ENCODE results near the gene LRP1-AS. TPM values are rescaled to one million over a fixed set of nuclear protein-coding genes. Genes with fewer than 3 reads are reported as not detected.

Gene LRP1-AS
- total RNA-seq, 1 donor from 2014 or later = not detected

DNA sequence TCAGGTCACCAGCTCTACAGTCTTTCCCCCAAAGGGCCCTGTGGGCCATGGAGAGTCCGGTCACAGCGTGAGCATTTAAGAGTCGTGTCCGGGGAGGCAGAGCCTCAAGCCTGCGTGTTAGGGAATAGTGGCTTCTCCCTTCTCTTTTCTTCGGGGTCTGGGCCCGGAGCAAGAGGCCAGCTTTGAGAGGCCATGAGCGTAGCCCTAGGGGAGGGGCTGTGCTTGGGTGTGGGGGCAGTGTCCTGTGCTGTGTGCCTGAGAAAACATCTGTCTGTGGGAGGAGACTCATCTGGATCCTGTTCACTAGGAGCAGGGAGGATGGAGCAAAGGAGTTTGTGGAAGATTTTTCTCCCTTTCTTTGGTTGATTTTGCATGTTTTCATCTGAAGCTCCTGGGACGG lies 5.3 kb downstream of the LRP1-AS start:
- ATAC-seq = no peak
- DNase-seq (ENCODE audit: low spot score) = no peak

DNA sequence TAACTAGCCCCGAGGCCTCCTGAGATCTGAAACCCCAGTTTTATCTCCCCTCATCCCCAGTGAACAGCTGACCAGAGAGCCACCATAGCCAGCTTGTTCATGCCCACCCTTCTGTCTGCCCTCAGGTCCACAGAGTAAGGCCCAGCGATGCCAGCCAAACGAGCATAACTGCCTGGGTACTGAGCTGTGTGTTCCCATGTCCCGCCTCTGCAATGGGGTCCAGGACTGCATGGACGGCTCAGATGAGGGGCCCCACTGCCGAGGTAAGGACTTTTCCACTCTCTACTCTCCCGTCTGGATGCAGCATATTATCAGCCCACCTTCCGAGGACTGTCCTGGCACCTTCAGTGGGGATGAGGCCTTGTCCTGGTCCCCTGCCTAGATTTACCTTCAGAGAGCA lies 6.2 kb downstream of the LRP1-AS start:
- DNase-seq (ENCODE audit: low spot score) (no peak), ATAC-seq (no peak)

DNA sequence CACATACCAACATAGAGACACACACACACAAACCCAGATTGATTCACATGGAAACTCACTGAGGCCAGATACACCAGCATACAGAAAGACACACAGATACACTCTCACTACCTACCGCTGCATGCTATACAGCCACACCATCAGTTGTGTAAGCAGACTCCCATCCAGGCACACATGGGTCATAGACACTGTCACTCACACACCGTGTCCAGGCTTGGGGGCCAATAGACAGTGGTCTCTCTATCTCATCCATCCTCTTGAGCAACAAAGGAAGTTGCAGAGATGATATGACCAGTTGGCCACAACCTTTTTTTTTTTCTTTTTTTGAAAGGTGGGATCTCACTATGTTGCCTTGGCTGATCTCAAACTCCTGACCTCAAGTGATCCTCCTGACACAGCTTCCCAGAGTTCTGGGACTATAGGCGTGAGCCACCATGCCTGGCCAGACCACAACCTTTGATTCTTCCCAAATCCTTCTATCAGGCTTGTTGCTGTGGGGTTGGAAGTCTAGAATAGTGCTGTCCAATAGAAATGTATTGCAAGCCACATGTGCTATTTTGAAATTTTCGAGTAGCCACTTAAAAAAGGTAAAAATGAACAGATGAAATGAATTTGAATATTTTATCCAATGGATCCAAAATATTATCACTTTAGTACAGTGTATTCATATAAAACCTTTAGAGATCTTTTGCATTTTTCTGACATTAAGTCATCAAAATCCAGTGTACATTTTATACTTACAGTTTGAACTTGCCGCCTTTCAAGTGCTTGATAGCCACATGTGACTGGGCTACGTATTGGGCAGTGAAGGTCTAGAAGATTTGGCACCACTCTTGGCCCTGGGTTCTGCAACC lies 7.4 kb downstream of the LRP1-AS start:
- ATAC-seq (no peak), DNase-seq (ENCODE audit: low spot score) (no peak)

DNA sequence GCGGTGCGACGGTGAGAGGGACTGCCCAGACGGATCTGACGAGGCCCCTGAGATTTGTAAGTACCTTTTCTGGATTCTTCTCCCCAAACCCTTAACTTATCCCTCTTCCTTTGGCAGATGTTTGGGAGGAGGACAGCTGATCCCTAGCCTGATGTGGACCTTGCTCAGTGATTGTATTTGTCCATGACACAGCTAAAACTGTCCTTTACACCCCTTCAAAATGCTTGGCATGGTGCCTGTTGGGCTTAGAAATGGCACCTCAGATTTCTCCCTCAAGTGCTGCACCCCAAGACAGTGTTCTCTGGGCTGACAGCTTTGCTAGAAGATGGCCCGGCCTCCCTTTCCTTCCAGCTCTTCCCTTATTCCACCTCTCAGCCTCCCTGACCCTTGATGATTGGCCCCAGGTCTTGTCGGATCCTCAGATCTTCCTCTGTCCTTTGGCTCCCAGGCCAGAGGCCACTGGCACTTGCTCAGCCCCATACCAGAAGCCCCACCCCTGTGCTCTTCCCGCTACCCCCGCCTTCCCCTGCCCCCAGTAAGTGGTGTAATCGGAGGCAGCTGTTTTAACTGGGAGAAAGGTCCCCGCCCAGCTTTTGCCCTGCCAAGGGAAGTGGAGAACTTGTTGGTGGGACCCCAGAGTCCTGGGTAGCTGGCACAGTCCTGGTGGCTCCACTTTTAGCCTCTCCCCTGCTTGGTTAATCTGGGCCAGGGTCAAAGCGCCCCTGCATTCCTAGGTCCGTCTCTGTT lies 8.7 kb downstream of the LRP1-AS start:
- DNase-seq (ENCODE audit: low spot score) = peak; percentile 96
- ATAC-seq = peak; percentile 78

DNA sequence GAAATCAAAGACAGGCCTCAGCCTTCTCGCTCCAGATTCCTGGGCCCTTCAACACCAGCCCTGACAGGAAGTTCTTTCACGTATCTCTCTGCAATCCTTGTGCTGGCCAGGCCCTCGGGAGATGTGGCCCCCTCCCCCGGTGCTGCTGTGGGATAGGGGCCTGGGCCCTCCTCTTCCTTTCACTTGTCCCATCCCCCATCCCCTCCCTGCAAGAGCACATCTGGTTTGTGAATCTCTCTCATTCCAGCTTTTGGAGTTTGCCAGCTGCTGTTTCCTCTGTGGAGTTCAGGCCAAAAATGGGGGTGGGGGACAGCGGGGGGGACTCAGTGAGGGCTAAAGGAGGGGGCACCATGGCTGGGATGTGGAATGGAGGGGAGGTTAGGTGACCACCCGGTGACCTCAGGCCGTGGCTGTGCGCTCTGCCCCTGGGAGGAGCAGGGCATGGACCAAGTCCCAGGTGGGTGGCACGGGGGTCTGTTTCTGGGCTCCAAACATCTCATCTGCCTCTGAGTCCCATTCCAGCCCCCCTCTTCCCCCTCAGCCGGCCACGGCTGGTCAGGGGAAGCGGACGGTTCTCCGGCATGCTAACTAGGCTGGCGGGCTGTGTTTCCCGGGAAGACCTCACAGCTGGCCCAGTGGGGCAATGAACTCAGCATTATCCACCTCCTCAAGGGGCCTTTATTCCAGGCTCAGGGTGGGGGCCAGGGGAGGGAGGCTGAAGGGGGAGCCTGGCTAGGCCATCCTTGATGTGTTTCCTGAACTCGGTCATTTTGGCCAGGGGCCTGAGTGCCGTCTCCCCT lies 11.7 kb downstream of the LRP1-AS start:
- ATAC-seq = no peak
- DNase-seq (ENCODE audit: low spot score) = peak; percentile 49

DNA sequence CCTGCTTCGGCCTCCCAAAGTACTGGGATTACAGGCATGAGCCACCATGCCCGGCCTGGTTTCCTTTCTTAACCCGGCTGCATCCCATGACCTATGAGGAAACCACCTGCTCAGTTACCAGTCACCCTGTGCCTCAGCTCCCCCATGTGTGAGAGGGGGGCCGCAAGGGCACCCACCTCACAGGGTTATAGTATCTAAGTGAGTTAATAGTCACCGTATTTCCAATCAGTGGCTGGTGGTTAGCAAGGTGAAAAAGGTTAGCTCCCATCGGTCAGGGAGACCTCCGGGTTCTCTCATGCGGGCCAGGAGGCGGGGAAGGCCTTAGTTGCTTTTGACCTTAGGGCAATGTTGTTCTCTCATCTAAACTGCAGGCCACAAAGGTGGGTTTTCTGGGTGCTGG lies 12.5 kb downstream of the LRP1-AS start:
- DNase-seq (ENCODE audit: low spot score) = no peak

DNA sequence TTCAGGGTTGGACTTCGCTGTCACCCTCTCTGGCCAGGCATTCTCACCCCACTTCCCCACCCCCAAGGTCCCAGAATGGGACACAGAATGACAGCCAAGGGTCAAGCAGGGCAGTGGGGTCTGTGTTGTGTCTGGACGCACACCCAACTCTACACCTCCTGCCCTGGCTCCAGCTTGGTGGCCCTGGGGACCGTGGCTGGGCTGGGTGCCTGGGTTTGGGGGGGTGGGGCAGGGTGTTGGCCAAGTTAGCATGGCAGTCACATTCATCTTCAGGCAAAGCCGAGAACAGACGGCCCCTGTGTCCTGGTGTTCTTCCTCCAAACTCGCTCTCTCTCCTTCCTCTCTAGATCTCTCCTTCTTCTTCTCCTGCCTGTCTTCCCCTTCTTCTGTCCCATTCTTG lies 13.5 kb downstream of the LRP1-AS start:
- ATAC-seq = peak; percentile 11

More for the DNA sequence above, 12.5 kb downstream of the LRP1-AS start:
- ATAC-seq = no peak

DNA sequence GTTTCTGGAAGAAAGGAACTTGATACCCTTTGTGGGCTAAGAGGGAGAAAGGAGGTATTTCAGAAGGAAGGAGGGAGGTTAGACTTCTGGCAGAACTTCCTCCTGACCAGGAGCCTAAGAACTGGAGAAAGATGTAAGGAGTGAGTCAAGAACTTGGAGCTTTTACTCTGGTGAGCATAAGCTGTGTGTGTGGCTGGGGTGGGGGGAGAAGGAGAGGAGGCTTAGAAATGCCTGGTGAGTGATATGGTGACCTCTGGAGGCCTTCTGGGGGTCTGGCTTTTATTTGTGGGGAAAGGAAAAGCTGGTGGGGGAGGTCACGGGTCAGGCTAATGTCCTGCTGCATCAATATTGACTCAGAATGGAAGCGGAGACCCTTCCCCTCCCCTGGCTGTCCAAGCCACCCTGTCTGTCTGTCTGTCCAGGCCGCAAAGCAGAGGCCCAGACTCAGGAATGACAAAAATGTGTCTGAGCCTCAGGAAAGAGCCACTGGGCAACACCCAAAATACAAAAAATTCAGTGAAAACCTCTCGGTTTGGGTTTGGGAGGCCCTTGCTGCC lies 14.3 kb downstream of the LRP1-AS start:
- ATAC-seq = no peak

More for the DNA sequence above, 13.5 kb downstream of the LRP1-AS start:
- no peak for DNase-seq (ENCODE audit: low spot score)

DNA sequence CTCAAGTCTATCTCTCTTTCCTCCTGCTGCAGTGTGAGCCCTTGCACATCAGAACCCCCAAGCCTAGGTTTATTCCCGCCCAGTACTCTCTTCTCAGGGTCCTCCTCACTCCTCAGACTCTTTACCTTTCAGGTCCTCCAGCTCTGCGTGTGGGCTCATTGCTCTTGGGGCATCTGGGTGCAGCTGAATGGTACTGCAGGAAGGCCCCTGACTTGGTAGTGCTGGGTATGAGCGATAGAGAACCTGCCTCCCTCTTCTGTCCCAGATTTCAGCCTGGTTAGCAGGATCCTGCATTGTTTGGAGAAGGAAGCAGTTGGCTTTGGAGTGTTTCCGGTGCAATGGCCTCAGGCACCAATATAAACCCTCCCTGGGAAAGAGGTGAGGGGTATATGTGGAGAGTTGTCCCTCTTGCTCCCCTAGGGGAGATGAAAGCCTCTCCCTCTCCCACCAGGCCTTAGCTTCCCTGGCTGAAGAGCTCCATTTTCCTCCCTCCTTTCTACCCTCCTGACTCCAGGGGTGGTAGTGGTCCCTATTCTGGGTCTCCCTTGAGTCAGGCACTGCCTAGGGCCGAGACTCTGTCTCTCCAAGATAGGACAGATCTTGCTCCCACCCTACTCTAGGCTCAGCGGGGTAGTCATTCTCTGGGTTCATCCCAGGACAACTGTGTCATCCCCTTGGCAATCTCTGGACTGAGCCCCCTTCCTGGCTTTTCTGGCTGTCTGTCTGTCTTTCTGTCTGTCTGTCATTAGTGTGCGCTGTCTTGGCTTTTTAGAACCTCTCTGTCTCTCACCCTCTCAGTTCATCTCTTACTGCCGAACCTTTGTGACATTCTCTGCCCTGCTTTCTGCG lies 15.3 kb downstream of the LRP1-AS start:
- DNase-seq (ENCODE audit: low spot score) (no peak), ATAC-seq (no peak)

More for the DNA sequence above, 14.3 kb downstream of the LRP1-AS start:
- no peak for DNase-seq (ENCODE audit: low spot score)

DNA sequence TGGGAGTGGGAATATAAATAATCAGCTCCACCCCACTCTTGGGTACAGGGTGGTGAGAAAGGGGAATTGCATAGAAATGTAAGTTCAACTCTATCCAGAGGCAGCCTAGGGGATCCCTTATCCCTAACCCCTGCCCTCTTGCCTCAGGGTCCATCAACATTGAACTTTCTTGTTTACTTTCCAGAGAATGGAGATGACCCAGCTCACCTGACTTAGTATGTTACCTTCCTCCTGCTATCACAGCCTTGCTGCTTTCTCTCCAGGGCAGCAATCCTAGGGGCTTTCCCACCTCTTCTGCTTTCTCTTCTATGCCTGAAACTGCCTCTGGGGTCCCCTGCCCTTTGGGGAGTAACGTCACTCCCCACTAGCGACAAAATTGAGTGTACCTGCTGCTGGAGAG lies 16.5 kb downstream of the LRP1-AS start:
- ATAC-seq (peak; percentile 40), DNase-seq (ENCODE audit: low spot score) (peak; percentile 78)

DNA sequence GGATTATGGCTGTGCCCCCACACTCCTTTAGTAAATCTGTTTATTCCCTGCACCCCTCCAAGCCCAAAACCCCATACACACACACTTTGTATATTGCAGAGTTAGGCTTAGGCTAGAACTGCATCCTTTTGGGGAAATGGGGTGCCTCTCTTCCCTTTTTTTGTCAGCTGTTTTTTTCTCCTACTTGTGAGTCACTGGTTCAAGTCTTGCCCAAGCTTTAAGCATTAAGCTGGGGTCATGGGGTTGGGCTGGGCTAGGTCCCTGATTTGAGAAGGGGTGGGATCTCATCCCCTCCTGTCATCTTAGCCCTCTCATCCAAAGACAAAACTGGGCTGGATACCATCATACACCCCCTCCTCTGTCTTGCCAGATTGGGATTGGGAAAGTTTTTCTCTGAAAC lies 17.5 kb downstream of the LRP1-AS start:
- no peak for ATAC-seq
- DNase-seq (ENCODE audit: low spot score) = no peak

DNA sequence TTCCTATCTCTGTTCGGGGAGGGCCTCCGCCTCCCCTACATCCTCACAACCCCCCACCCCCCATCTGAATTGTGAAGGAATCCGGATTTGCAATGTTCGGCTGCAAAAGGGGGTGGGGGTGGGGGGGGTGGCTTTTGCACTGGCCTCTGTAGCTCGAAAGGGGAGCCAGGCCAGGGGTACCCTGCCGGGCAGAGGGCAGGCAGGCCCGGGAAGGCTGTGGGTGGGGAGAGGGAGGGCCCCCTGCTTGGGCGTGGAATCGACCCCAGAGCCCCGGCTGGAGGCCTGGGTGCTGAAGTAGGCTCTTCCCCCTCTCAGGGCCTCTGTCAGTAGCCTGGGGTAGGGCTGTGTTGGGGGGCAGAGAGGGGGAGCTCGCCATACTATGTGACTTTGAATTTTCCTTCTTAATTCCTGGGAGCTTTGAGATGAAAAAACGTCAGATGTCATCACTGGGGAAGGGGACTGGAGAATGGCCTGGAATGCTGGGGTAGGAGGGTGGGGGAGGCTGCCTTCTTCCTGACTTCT lies 18.0 kb downstream of the LRP1-AS start:
- ATAC-seq (no peak), DNase-seq (ENCODE audit: low spot score) (no peak)

DNA sequence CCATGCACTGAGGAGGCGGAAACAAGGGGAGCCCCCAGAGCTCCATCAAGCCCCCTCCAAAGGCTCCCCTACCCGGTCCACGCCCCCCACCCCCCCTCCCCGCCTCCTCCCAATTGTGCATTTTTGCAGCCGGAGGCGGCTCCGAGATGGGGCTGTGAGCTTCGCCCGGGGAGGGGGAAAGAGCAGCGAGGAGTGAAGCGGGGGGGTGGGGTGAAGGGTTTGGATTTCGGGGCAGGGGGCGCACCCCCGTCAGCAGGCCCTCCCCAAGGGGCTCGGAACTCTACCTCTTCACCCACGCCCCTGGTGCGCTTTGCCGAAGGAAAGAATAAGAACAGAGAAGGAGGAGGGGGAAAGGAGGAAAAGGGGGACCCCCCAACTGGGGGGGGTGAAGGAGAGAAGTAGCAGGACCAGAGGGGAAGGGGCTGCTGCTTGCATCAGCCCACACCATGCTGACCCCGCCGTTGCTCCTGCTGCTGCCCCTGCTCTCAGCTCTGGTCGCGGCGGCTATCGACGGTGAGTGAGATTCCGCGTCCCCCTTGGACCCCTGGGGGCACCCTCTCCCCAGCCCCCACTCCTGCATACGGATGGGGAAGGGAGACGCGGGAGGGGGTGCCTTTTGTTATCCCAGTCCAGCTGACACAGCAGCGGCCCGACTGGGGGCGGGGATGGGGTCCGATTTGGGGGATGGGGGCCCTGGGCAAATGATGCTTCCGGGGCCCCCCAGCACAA lies 18.7 kb downstream of the LRP1-AS start:
- ATAC-seq (no peak), DNase-seq (ENCODE audit: low spot score) (no peak)

DNA sequence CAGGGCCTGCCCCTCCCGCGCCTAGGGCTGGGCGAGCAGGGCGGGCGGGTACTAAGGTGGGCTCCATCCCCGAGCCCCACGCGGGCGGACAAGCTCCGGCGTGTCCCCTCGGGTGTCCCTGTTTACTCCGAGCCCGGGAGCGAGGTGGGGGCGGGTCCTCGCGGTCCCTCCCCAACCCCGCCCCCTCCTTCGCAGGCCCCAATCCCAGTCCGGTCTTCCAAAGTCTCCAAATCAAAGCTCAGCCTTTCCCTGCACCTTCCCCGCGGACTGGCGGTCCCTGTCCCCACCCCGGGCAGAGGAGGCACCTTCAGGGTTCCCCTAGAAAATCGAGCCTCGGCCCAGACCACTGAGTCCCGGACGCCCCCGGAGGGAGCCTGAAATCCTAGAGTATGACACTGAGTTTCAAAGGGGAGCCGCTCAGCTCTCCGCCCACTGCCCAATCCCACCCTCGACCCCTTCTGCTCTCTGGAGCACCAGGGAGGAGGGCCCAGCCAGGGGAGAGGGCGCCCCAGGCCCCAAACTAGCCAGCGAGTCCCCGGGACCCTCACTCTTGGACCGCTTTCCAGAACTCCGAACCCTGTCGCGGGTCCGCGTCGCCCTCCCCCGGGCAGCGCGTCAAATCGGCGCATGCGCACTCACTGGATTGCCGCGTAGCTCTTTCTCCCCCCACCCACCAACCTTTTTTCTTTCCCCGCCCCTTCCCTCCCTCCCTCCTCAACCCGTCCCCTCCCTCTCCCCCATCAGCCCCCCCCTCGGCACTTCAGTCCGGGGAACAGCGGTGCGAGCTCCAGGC lies 19.5 kb downstream of the LRP1-AS start, which contains the start of gene LRP1:
Gene LRP1, plus strand, starts transcription at position 758 of the 793 bp plus-strand sequence. CDS start 482 bp downstream, outside the sequence.
- peak; percentile 70 for ATAC-seq
- peak; percentile 90 for DNase-seq (ENCODE audit: low spot score)

DNA sequence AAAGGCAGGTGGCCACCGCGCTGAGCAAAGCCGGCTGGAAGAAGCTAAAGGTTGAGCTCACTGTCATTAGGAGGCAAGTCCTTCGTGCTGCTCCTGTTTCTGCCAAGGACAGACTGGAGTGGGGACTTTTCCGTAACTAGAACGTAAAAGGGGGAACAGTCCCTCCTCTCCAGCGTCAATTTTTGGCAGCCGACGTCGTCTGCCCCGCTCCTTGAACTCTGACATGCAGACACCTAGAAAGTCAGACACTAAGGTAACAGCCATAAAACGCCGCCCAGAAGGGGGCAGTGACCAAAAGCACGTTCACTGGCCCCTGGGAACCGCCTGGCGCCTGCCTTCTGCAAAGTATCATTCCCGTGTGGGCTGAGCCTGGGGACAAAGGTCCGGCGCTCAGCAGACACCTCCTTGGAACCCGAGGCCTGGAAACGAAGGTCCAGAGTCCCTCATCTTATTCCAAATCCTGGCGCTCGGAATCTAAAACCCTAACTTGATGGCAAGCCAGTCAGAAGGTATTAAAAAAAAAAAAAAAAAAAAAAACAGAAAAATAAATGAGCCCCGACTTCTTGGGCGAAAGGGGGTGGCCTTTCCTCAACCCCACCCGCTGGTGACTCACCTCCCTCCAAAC lies 20.2 kb downstream of the LRP1-AS start:
- peak; percentile 93 for DNase-seq (ENCODE audit: low spot score)
- ATAC-seq = peak; percentile 69

DNA sequence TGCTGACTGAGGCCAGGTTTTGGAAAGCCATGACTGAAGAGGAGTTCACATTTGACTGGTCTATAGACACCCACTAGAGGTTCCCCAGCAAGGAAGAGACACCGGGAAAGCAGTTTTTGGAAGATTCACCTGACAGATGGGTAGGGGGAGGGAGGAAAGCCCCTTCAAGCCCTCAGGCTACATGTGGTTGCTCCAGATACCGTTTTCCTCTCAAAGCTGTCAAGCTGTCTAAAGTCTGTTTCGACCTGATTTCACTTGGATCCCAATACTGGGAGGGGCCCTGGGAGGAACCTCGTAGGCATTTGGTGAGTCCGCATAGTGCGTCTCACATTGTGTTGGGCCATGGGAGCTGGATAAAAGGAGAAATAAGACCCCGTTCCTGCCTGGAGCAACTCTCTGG lies 20.9 kb downstream of the LRP1-AS start:
- DNase-seq (ENCODE audit: low spot score) = no peak

DNA sequence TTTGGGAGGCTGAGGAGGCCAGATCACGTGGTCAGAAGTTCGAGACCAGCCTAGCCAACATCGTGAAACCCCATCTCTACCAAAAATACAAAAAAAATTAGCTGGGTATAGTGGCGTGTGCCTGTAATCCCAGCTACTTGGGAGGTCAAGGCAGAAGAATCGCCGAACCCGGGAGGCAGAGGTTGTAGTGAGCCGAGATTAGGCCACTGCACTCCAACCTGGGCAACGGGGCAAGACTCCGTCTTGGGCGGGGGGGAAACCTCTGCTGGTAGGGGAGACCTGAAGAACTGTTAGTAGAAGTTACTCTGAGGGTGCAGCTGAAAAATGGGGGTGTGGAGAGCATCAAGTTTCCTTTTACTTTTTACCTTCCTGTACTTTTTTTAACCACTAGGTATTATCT lies 21.4 kb downstream of the LRP1-AS start:
- ATAC-seq (no peak), DNase-seq (ENCODE audit: low spot score) (no peak)

More for the DNA sequence above, 20.9 kb downstream of the LRP1-AS start:
- no peak for ATAC-seq

Data from left lobe of liver (tissue), 2 donors.